ENCODE measurements around the gene SPI1.

Gene SPI1

GRCh38 chr11:47406896-47407745 is 28.8 kb upstream of the SPI1 start:
- peak; percentile 66 for DNase-seq (ENCODE audit: low read depth)

GRCh38 chr11:47403571-47403970 is 25.2 kb upstream of the SPI1 start:
- DNase-seq (ENCODE audit: low read depth), result no peak

- no peak for DNase-seq (ENCODE audit: low read depth)
Observed at GRCh38 chr11:47403135-47403534, 24.8 kb upstream of the SPI1 start.

GRCh38 chr11:47400768-47401279 is 22.5 kb upstream of the SPI1 start:
- DNase-seq (ENCODE audit: low read depth), result no peak

GRCh38 chr11:47399860-47400767 is 21.8 kb upstream of the SPI1 start:
- DNase-seq (ENCODE audit: low read depth), result no peak

GRCh38 chr11:47398551-47398950 is 20.2 kb upstream of the SPI1 start:
- no peak for DNase-seq (ENCODE audit: low read depth)

GRCh38 chr11:47398011-47398410 is 19.7 kb upstream of the SPI1 start:
- no peak for DNase-seq (ENCODE audit: low read depth)

- no peak for DNase-seq (ENCODE audit: low read depth)
Observed at GRCh38 chr11:47396049-47396320, 17.6 kb upstream of the SPI1 start.

GRCh38 chr11:47395223-47396048 is 17.1 kb upstream of the SPI1 start:
- DNase-seq (ENCODE audit: low read depth), result no peak

GRCh38 chr11:47394322-47395222 is 16.2 kb upstream of the SPI1 start:
- DNase-seq (ENCODE audit: low read depth), result no peak

- DNase-seq (ENCODE audit: low read depth), result no peak
Observed at GRCh38 chr11:47394050-47394321, 15.6 kb upstream of the SPI1 start.

- DNase-seq (ENCODE audit: low read depth), result no peak
Observed at GRCh38 chr11:47393163-47394049, 15.1 kb upstream of the SPI1 start.

- no peak for DNase-seq (ENCODE audit: low read depth)
Observed at GRCh38 chr11:47392546-47393162, 14.3 kb upstream of the SPI1 start.

- DNase-seq (ENCODE audit: low read depth), result no peak
Observed at GRCh38 chr11:47391711-47392432, 13.5 kb upstream of the SPI1 start.

GRCh38 chr11:47391077-47391583 is 12.8 kb upstream of the SPI1 start:
- DNase-seq (ENCODE audit: low read depth), result no peak

GRCh38 chr11:47390422-47390760 is 12.0 kb upstream of the SPI1 start:
- DNase-seq (ENCODE audit: low read depth), result no peak

GRCh38 chr11:47389577-47390421 is 11.5 kb upstream of the SPI1 start:
- no peak for DNase-seq (ENCODE audit: low read depth)
